H1 (cell line): Measurements from ENCODE around the gene USH2A. TPM values are rescaled to one million over a fixed set of nuclear protein-coding genes. Genes with fewer than 3 reads are reported as not detected.

ENCODE experiments used
- CTCF ChIA-PET: fragments of 300-600 bp; sonication (Branson Sonifier 250); formaldehyde crosslinking; loops from one replicate; lab custom pipeline; 2021; ENCODE audit not compliant: partially characterized antibody; lab: Charles Lee
- POLR2A ChIA-PET: fragments of 300-600 bp; sonication (Branson Sonifier 250); formaldehyde crosslinking; loops from one replicate; lab custom pipeline; 2021; ENCODE audit warnings: inconsistent platforms; ENCODE audit not compliant: partially characterized antibody; lab: Charles Lee
- DNase-seq, 2 experiments: peaks; one replicate each; pipeline versions ENCODE4 v3.0.0 to v3.0.0-alpha.2; 2010 to 2022; ENCODE audit warnings: low spot score in 2 of 2, low read depth in 1 of 2, mixed read lengths in 1 of 2
- FAIRE-seq: peaks from 2 replicates; lab custom pipeline; 2011; peaks lifted over from hg19 to GRCh38; lab: Jason Lieb, UNC
- H2AFZ ChIP-seq: 2 replicates; pipeline ENCODE4 v1.8.1; 2012; ENCODE audit warnings: low read length, inconsistent platforms
- H2AK5ac ChIP-seq: 2 replicates; pipeline ENCODE4 v1.6.1; 2013; ENCODE audit warnings: low read depth, low read length
- H2BK120ac ChIP-seq: replicated peaks from 2 replicates; pipeline ENCODE3; 2013; ENCODE audit warnings: low read depth, low read length, inconsistent platforms
- H2BK12ac ChIP-seq: 2 replicates; pipeline ENCODE4 v1.6.1; 2013; ENCODE audit warnings: low read depth, low read length
- H2BK15ac ChIP-seq: 2 replicates; pipeline ENCODE4 v1.6.1; 2013; ENCODE audit warnings: low read length
- H2BK20ac ChIP-seq: 2 replicates; pipeline ENCODE4 v1.6.1; 2013; ENCODE audit warnings: low read length
- H2BK5ac ChIP-seq: 2 replicates; pipeline ENCODE4 v1.6.1; 2013; ENCODE audit warnings: low read depth, low read length
- H3K14ac ChIP-seq: 2 replicates; pipeline ENCODE4 v1.6.1; 2013; ENCODE audit warnings: inconsistent platforms; ENCODE audit not compliant: insufficient read length
- H3K18ac ChIP-seq: 2 replicates; pipeline ENCODE4 v1.6.1; 2013; ENCODE audit warnings: low read length; ENCODE audit errors: extremely low read depth
- H3K23ac ChIP-seq: 2 replicates; pipeline ENCODE4 v1.6.1; 2013; ENCODE audit warnings: inconsistent platforms; ENCODE audit not compliant: insufficient read length
- H3K23me2 ChIP-seq: 2 replicates; pipeline ENCODE4 v1.6.1; 2013; ENCODE audit warnings: low read depth, low read length
- H3K27ac ChIP-seq: 2 replicates; pipeline ENCODE4 v1.6.1; 2011; ENCODE audit warnings: low read depth, low read length, inconsistent platforms
- H3K27me3 ChIP-seq, 4 experiments: replicated peaks in 1 of 4; 1 replicate in 1 of 4; 2 replicates in 3 of 4; pipeline versions ENCODE4 v1.6.1 to v1.8.1; 2011 to 2013; ENCODE audit warnings: low read length in 3 of 4, mild to moderate bottlenecking in 3 of 4, inconsistent platforms in 2 of 4, mixed read lengths in 2 of 4, moderate library complexity in 1 of 4; ENCODE audit not compliant: control insufficient read depth in 3 of 4, insufficient read depth in 3 of 4; ENCODE audit errors: extremely low read depth in 1 of 4
- H3K36me3 ChIP-seq, 4 experiments: 2 replicates each; pipeline versions ENCODE4 v1.6.1 to v1.8.1; 2011 to 2013; ENCODE audit warnings: mild to moderate bottlenecking in 4 of 4, low read length in 3 of 4, moderate library complexity in 2 of 4, control low read depth in 1 of 4, inconsistent platforms in 1 of 4; ENCODE audit not compliant: insufficient read depth in 4 of 4, control insufficient read depth in 2 of 4
- H3K4ac ChIP-seq: replicated peaks from 2 replicates; pipeline ENCODE3; 2013; ENCODE audit warnings: low read length, low read depth, mixed read lengths, inconsistent platforms; ENCODE audit not compliant: insufficient read length
- H3K4me1 ChIP-seq, 4 experiments: replicated peaks in 1 of 4; 1 replicate in 1 of 4; 2 replicates in 3 of 4; pipeline versions ENCODE4 v1.6.1 to v1.8.1; 2011 to 2013; ENCODE audit warnings: low read length in 3 of 4, inconsistent platforms in 2 of 4, mixed read lengths in 1 of 4; ENCODE audit not compliant: insufficient read depth in 4 of 4, control insufficient read depth in 3 of 4
- H3K4me2 ChIP-seq, 2 experiments: 2 replicates each; pipeline versions ENCODE4 v1.6.1 to v1.8.1; 2011 to 2013; ENCODE audit warnings: low read depth in 2 of 2, low read length in 2 of 2, control low read depth in 1 of 2, inconsistent platforms in 1 of 2, mild to moderate bottlenecking in 1 of 2; ENCODE audit not compliant: insufficient read depth in 1 of 2
- H3K4me3 ChIP-seq, 4 experiments: fragments of 200-600, 300-600 bp in 1 of 4; sonication (generic), shearing (Covaris generic), sonication (Bioruptor Twin) in 1 of 4; 2 replicates each; pipeline versions ENCODE4 v1.5.1 to v1.8.1; 2011 to 2016; ENCODE audit warnings: low read length in 4 of 4, low read depth in 3 of 4, control low read depth in 2 of 4, inconsistent platforms in 2 of 4, mild to moderate bottlenecking in 2 of 4, mixed read lengths in 1 of 4, moderate library complexity in 1 of 4; ENCODE audit not compliant: insufficient read depth in 2 of 4; ENCODE audit errors: extremely low read depth in 1 of 4
- H3K56ac ChIP-seq: replicated peaks from 2 replicates; pipeline ENCODE3; 2013; ENCODE audit warnings: low read depth, mild to moderate bottlenecking, mixed read lengths, low read length, inconsistent platforms; ENCODE audit not compliant: insufficient read length
- H3K79me1 ChIP-seq: 2 replicates; pipeline ENCODE4 v1.6.1; 2013; ENCODE audit warnings: low read depth, low read length, control low read depth
- H3K79me2 ChIP-seq, 2 experiments: 2 replicates each; pipeline versions ENCODE4 v1.6.1 to v1.8.1; 2012 to 2013; ENCODE audit warnings: low read length in 2 of 2, mild to moderate bottlenecking in 2 of 2, inconsistent platforms in 1 of 2; ENCODE audit not compliant: insufficient read depth in 2 of 2, control insufficient read depth in 1 of 2
- H3K9ac ChIP-seq, 4 experiments: replicated peaks in 1 of 4; 1 replicate in 1 of 4; 2 replicates in 3 of 4; pipeline versions ENCODE4 v1.6.1 to v1.8.1; 2011 to 2013; ENCODE audit warnings: low read depth in 3 of 4, low read length in 3 of 4, control low read depth in 2 of 4, mild to moderate bottlenecking in 2 of 4, moderate library complexity in 2 of 4, inconsistent platforms in 1 of 4; ENCODE audit errors: extremely low read depth in 1 of 4
- H3K9me3 ChIP-seq, 2 experiments: 2 replicates each; pipeline versions ENCODE4 v1.6.1 to v1.8.1; 2012 to 2013; ENCODE audit warnings: mild to moderate bottlenecking in 2 of 2, moderate library complexity in 2 of 2, control low read depth in 1 of 2, inconsistent platforms in 1 of 2, low read depth in 1 of 2, low read length in 1 of 2, mixed read lengths in 1 of 2; ENCODE audit not compliant: insufficient read depth in 2 of 2
- H4K20me1 ChIP-seq, 2 experiments: replicated peaks in 1 of 2; 2 replicates each; pipeline versions ENCODE3 to v1.8.1; 2011 to 2013; ENCODE audit warnings: inconsistent platforms in 2 of 2, low read length in 2 of 2, mild to moderate bottlenecking in 1 of 2; ENCODE audit not compliant: insufficient read depth in 2 of 2, control insufficient read depth in 1 of 2
- H4K5ac ChIP-seq: 2 replicates; pipeline ENCODE4 v1.6.1; 2013; ENCODE audit warnings: low read length, low read depth, mixed read lengths, inconsistent platforms; ENCODE audit not compliant: insufficient read length
- H4K8ac ChIP-seq: 2 replicates; pipeline ENCODE4 v1.8.0; 2013; ENCODE audit warnings: mild to moderate bottlenecking, moderate library complexity, low read length, inconsistent platforms; ENCODE audit not compliant: insufficient read depth; ENCODE audit errors: extremely low read depth
- H4K91ac ChIP-seq: replicated peaks from 2 replicates; pipeline ENCODE3; 2013; ENCODE audit warnings: low read length, mixed read lengths, inconsistent platforms; ENCODE audit not compliant: insufficient read length
- BACH1 ChIP-seq: IDR thresholded peaks from 2 replicates; pipeline ENCODE4 v1.6.1; 2012; ENCODE audit warnings: low read length, improper control_type of control experiment
- BCL11A ChIP-seq, 2 experiments: IDR thresholded peaks; one replicate each; pipeline ENCODE4 v1.6.1; 2011; ENCODE audit warnings: low read depth in 2 of 2, low read length in 2 of 2, mild to moderate bottlenecking in 2 of 2
- NANOG ChIP-seq: IDR thresholded peaks from 2 replicates; pipeline ENCODE4 v1.6.1; 2011; ENCODE audit warnings: low read length, low read depth, mild to moderate bottlenecking, inconsistent platforms; ENCODE audit not compliant: insufficient read depth, poor library complexity, severe bottlenecking
- RFX5 ChIP-seq: IDR thresholded peaks from 2 replicates; pipeline ENCODE4 v1.6.1; 2011; ENCODE audit warnings: low read depth, low read length, improper control_type of control experiment, borderline replicate concordance
- SAP30 ChIP-seq: fragments of 300-600 bp; sonication (generic); IDR thresholded peaks from 2 replicates; pipeline ENCODE4 v1.7.1; 2012; ENCODE audit warnings: low read length, moderate library complexity, mild to moderate bottlenecking, inconsistent platforms; ENCODE audit not compliant: insufficient read depth, insufficient replicate concordance
- SUZ12 ChIP-seq: fragments of 200-600 bp; sonication (generic); IDR thresholded peaks from 2 replicates; pipeline ENCODE4 v1.6.1; 2012; ENCODE audit warnings: mild to moderate bottlenecking, inconsistent platforms, low read length, moderate library complexity, mixed read lengths
- TAF1 ChIP-seq: IDR thresholded peaks from 2 replicates; pipeline ENCODE4 v1.6.1; 2011; ENCODE audit warnings: mild to moderate bottlenecking, low read depth, low read length
- YY1 ChIP-seq: IDR thresholded peaks from 2 replicates; pipeline ENCODE4 v1.6.1; 2011; ENCODE audit warnings: low read depth, mild to moderate bottlenecking, low read length
- WGBS, 2 experiments: shearing (Covaris generic) in 1 of 2; methylation state at CpG; one replicate each; pipeline versions ENCODE4 v1.1.6 to v1.1.7; 2013 to 2015; ENCODE audit warnings: low lambda C conversion rate in 2 of 2, mixed read lengths in 2 of 2, inconsistent platforms in 1 of 2, low coverage in 1 of 2, missing lambda C conversion rate in 1 of 2; ENCODE audit not compliant: insufficient replicate concordance in 2 of 2, insufficient coverage in 1 of 2, insufficient read length in 1 of 2; ENCODE audit errors: extremely low coverage in 1 of 2, missing lambda C conversion rate in 1 of 2; 5-methylcytosine and 5-hydroxymethylcytosine counted together
- polyA plus RNA-seq, 7 experiments: library from polyadenylated mRNA; depleted of rRNA in 3 of 7; stranded (reverse) in 5 of 7; unstranded in 2 of 7; fragments of >200 nt in 5 of 7; fragments of 200-250 nt in 2 of 7; gene quantifications; 1 replicate in 5 of 7; 2 replicates in 1 of 7; 4 replicates in 1 of 7; pipeline versions ENCODE4 v1.2.1 to v1.2.3, GENCODE V29; 2011 to 2013; ENCODE audit warnings: missing spikeins in 2 of 7, mixed read lengths in 2 of 7
- total RNA-seq: library from RNA; stranded (reverse); fragmentation: NEBNext Ultra II Directional; extraction: Animal tissue kit (Norgen Biotek cat#: 25700); gene quantifications from 2 replicates; pipeline ENCODE4 v1.2.1, GENCODE V29; 2021
- TF ChIP-seq, protein P1 (sequence below): IDR thresholded peaks from 2 replicates; pipeline ENCODE4 v1.6.1; 2011; ENCODE audit warnings: low read depth, mild to moderate bottlenecking, low read length; ENCODE audit not compliant: insufficient read depth

Gene USH2A
- total and polyA plus RNA-seq, 2 of the 8 experiments (the other 6 are each of a cell fraction or from before 2014, with no cell fraction given), result 0.02 to 0.17 TPM

DNA sequence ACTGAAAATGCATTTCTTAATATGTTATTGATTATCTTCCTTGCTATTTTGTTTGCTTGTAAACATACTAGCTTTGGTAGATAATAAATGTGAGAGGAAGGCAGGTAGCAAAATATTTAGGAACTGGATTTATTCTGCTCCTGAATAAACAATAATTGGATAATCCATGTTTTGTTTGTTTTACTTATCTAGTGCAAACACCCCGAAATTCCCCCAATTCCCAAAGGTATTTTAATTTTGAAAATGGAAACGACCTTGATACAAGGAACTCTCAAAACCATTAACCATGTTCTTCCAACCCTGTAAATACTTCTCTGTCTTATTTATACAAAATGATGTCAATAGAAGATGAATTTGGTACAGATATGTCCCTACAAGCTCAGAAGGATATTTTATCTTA lies 3.0 kb downstream of the USH2A start:
- no peak overlapping the region for H2BK5ac ChIP-seq
- no peak overlapping the region for H3K4me3 ChIP-seq
- H4K5ac ChIP-seq, result no peak overlapping the region
- WGBS, 2 experiments, result 79% methylated on average over 2 of the region's 2 CpGs; no CpG with 5 or more reads in 1 of the 2 experiments
- no peak for FAIRE-seq
- ChIA-PET POLR2A (no interaction called here), CTCF (interaction anchor here (1.2 kb wide), 1 partner anchor 13 kb away, joined by 3 read pairs; no protein-coding TSS in a partner anchor)
- H3K14ac ChIP-seq, result no peak overlapping the region
- H2BK20ac ChIP-seq, result no peak overlapping the region
- H2AFZ ChIP-seq, result no peak overlapping the region
- H4K20me1 ChIP-seq, result no peaks in the 10 kb centered on the region
- no peak overlapping the region for H3K9ac ChIP-seq
- no peak overlapping the region for H2BK120ac ChIP-seq
- no peaks in the 10 kb centered on the region for H3K23me2 ChIP-seq
- H2AK5ac ChIP-seq, result no peak overlapping the region
- no peak overlapping the region for H3K23ac ChIP-seq
- H3K27me3 ChIP-seq, result no peaks in the 10 kb centered on the region
- no peaks in the 10 kb centered on the region for H3K79me2 ChIP-seq
- H3K56ac ChIP-seq, result no peak overlapping the region
- H2BK15ac ChIP-seq, result no peak overlapping the region
- H4K8ac ChIP-seq, result no peak overlapping the region
- H3K79me1 ChIP-seq, result no peaks in the 10 kb centered on the region
- H3K4ac ChIP-seq, result no peak overlapping the region
- no peaks in the 10 kb centered on the region for H3K9me3 ChIP-seq
- TF ChIP-seq BACH1, result no peak
- TF ChIP-seq TAF1, result no peak
- no peak for TF ChIP-seq BCL11A (IDR thresholded peaks at IDR 0.05; ENCODE audit: low read depth in 2 of 2, low read length in 2 of 2)
- TF ChIP-seq SAP30, result no peak
- TF ChIP-seq YY1, result no peak
- TF ChIP-seq RFX5, result no peak
- TF ChIP-seq NANOG, result no peak
- no peak for TF ChIP-seq SUZ12
- TF ChIP-seq, protein P1, sequence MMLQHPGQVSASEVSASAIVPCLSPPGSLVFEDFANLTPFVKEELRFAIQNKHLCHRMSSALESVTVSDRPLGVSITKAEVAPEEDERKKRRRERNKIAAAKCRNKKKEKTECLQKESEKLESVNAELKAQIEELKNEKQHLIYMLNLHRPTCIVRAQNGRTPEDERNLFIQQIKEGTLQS, result no peak
- H3K4me2 ChIP-seq, result no peak overlapping the region
- no peak for DNase-seq
- H3K4me1 ChIP-seq, result no peaks in the 10 kb centered on the region
- no peak overlapping the region for H4K91ac ChIP-seq
- H3K27ac ChIP-seq, result no peak overlapping the region
- H3K36me3 ChIP-seq, result no peaks in the 10 kb centered on the region
- no peak overlapping the region for H2BK12ac ChIP-seq
- H3K18ac ChIP-seq, result no peak overlapping the region
